GM12892 (cell line): ENCODE measurements around the gene PTPRN2.

ENCODE experiments used
- DNase-seq: peaks from one replicate; pipeline ENCODE4 v3.0.0; 2011; ENCODE audit not compliant: insufficient read length
- FAIRE-seq: peaks from 2 replicates; lab custom pipeline; 2011; peaks lifted over from hg19 to GRCh38; lab: Jason Lieb, UNC
- POLR2A ChIP-seq: IDR thresholded peaks from 2 replicates; pipeline ENCODE4 v1.6.1; 2011; ENCODE audit warnings: low read depth, low read length, control low read depth
- POLR2AphosphoS5 ChIP-seq: IDR thresholded peaks from 2 replicates; pipeline ENCODE4 v1.6.1; 2011; ENCODE audit warnings: low read depth, low read length, control low read depth
- TAF1 ChIP-seq: IDR thresholded peaks from 2 replicates; pipeline ENCODE4 v1.6.1; 2011; ENCODE audit warnings: low read depth, mild to moderate bottlenecking, control low read depth, low read length, borderline replicate concordance

Gene PTPRN2

DNA sequence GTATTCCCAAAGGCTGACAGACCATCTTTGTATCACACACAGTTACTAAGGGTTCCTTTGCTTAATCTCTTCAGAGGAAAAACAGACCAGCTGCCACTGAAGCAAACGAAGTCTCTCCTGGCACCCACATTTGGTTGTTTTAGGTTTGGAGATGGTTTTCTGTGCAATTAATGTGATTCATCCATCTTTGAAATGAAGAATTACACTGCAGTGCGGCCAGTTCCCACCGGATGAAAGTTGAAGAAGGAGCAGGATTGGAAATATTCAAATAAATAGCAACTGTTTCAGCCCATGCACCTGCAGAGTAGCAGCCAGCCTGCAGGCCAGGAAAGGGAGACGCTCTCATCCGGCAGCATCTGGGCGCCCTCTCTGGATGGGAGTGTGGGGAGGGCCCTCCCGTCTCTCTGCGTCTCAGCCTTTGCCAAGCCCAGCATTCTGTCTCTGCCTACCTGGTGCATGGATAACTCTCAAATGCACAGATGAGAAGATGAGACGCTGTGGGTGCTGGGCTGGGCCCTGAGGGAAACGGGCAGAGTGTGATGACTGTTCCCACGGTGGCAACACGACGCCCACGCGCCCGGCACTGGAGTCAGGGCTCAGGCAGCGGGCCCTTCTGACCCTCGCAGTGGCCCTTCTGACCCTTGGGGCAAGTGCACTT lies 214.0 kb downstream of the PTPRN2 start:
- no peak for TF ChIP-seq TAF1
- no peak for TF ChIP-seq POLR2AphosphoS5
- TF ChIP-seq POLR2A: no peak
- DNase-seq: no peak
- no peak for FAIRE-seq

DNA sequence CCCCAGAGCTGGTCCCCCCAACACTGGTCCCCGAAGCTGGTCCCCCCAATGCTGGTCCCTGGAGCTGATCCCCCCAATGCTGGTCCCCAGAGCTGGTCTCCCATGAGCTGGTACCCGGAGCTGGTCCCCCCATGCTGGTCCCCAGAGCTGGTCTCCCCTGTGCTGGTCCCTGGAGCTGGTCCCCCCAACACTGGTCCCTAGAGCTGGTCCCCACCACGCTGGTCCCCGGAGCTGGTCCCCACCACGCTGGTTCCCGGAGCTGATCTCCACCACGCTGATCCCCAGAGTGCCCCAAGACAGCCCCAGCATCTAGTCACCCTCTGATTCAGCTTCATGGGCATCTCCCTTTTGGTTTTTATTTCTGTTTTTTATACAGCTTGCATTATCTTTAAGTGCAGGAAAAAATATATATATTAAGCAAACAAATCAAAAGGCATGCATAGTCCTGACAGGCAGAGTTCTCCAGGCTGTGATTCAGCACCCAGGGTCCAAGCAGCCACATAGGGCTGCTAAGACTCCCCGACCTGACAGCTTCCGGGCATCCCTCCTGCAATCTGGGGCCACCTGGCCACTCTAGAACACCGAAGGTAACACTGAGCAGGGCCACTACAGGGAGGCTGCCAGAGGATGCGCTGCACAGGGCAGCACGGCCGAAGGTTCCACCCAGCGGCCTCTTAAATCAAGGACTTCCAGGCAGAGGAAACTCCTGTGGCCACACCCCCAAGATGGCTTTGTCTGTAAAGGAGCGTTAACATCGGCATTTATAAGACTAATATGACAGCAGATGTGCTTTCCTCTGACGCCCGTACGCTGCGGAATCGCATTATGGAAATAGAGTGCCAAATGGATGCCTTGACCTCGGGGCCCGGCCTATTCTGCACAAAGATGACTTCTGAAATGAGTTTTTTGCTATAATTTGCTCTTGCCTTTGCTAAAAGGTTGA lies 215.0 kb downstream of the PTPRN2 start:
- FAIRE-seq (no peak), DNase-seq (no peak)
- no peak for TF ChIP-seq TAF1
- no peak for TF ChIP-seq POLR2A
- no peak for TF ChIP-seq POLR2AphosphoS5

DNA sequence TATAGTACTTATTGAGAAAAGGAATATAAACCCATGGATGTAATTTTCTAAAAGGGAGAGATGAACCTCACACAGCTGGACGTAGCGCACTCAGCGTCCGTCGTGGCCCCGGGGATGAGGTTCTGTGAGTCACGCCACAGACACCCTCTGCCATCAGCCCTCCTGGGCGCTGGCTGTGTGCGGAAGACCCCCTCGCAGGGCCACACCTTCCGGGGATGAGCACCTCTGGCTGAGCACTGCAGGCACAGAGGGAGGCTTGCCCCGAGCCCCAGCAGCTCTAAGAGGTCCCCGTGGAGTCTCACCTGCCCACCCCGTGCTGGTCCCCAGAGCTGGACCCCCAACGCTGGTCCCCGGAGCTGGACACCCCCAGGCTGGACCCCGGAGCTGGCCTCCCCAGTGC lies 215.8 kb downstream of the PTPRN2 start:
- FAIRE-seq (no peak), DNase-seq (no peak)
- TF ChIP-seq POLR2AphosphoS5 (no peak), POLR2A (no peak), TAF1 (no peak)

- no peak for DNase-seq
- no peak for FAIRE-seq
- TF ChIP-seq POLR2AphosphoS5 (no peak), POLR2A (no peak), TAF1 (no peak)
These were observed 217.8 kb downstream of the PTPRN2 start for GRCh38 chr7:158369866-158370265.

- DNase-seq (no peak), FAIRE-seq (no peak)
- TF ChIP-seq TAF1 (no peak), POLR2A (no peak), POLR2AphosphoS5 (no peak)
These were observed 218.3 kb downstream of the PTPRN2 start for GRCh38 chr7:158369290-158369689.

GRCh38 chr7:158368449-158368848 lies 219.2 kb downstream of the PTPRN2 start:
- DNase-seq (no peak), FAIRE-seq (no peak)
- no peak for TF ChIP-seq TAF1
- no peak for TF ChIP-seq POLR2A
- no peak for TF ChIP-seq POLR2AphosphoS5

DNA sequence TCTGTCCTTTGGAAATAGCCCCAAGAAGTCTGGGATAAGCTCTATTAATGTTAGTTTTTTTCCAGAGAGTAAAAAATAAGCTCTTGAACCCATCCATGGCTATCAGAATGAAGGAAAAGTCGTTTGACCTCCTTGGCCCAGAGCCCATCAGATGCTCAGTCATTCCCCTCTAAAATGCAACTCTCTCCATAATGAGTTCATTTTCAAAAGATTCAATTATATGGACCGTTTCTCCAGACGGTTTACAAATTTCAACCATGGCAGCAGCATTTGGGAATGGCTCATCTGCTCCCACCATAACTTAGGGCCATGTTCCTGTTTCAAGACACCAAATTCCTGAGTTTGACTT lies 220.0 kb downstream of the PTPRN2 start:
- FAIRE-seq: no peak
- no peak for TF ChIP-seq POLR2A

DNA sequence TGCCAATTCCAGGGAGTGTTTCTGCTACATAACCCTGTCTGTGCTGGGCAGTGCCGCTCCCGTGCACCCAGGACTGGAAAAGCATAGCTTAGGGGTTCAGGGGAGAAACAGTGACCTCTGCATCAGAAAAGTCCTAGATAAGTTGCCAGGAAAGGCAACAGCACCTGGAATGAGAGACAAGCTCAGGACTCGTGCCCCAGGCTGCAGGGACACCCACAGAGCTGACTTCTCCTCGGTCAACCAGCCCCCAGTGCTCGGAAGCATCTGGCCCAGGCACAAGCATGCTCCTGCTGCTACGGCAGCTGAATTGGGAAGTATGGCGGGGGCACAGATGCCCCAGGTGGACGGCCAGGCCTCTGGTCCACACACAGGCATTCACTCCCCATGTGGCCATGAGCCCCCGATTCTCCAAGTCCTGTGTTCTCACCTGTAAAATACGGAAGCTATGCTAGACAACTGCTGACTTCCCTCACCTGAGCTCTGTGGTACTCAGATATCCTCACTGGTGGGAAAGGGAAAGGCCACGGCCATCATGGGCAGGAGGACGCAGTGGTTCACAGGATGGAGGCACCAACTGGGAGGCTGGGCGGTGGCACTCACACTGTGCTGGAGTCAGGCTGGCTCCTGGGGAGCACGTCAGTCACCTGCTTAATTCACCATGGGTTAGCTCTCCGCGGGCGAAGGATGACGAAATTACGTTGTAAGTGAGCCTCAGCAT lies 220.5 kb downstream of the PTPRN2 start:
- TF ChIP-seq POLR2AphosphoS5: no peak
- TF ChIP-seq TAF1: no peak
- TF ChIP-seq POLR2A: no peak
- FAIRE-seq (no peak), DNase-seq (no peak)

More for the DNA sequence above, 220.0 kb downstream of the PTPRN2 start:
- DNase-seq: no peak

- TF ChIP-seq POLR2AphosphoS5 (no peak), TAF1 (no peak), POLR2A (no peak)
- FAIRE-seq (no peak), DNase-seq (no peak)
These were observed 221.3 kb downstream of the PTPRN2 start for GRCh38 chr7:158366346-158366745.

GRCh38 chr7:158365267-158365666 lies 222.4 kb downstream of the PTPRN2 start:
- TF ChIP-seq POLR2AphosphoS5: no peak
- no peak for TF ChIP-seq POLR2A
- no peak for TF ChIP-seq TAF1
- DNase-seq (no peak), FAIRE-seq (no peak)

DNA sequence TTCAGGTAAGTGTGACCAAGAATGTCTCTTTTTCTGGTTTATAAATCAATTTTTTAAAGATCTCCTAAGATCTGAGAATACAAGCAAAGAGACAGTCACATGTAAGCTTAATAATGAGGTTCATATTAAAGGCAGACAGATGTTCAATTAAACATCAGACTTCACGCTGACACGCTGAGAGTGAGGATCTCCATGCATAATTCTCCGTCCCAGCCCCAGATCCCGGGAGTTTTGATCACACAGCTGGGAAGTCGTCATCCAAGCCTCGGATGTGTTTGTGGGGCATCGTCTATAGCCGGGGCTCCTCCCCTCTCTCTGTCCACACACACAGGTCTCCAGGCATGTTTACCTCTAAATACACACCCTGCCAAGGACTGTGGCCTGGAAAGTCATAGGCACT lies 223.2 kb downstream of the PTPRN2 start:
- DNase-seq (no peak), FAIRE-seq (no peak)
- TF ChIP-seq POLR2AphosphoS5: no peak
- TF ChIP-seq POLR2A: no peak
- TF ChIP-seq TAF1: no peak
